SK-N-SH treated with all-trans-retinoic acid at 6 μM for 48 hours (cell line): Measurements from ENCODE around the gene SNAP91.

Experiments
- BACH2 ChIP-seq: fragments of 250-450 bp; sonication (Bioruptor Pico); IDR thresholded peaks from 2 replicates; pipeline ENCODE4 v1.9.0; 2021; ENCODE audit warnings: mild to moderate bottlenecking, borderline replicate concordance
- OSR1 ChIP-seq: fragments of 250-450 bp; sonication (Bioruptor Pico); IDR thresholded peaks from 2 replicates; pipeline ENCODE4 v1.8.0; 2022; ENCODE audit warnings: moderate library complexity, mild to moderate bottlenecking, inconsistent platforms
- RARB ChIP-seq: fragments of 250-450 bp; sonication (Bioruptor Pico); IDR thresholded peaks from 2 replicates; pipeline ENCODE4 v1.8.0; 2021; ENCODE audit warnings: mild to moderate bottlenecking, moderate library complexity
- SNAI2 ChIP-seq: fragments of 250-450 bp; sonication (Bioruptor Pico); IDR thresholded peaks from 2 replicates; pipeline ENCODE4 v1.5.0; 2020; ENCODE audit warnings: mild to moderate bottlenecking, moderate library complexity
- ZFP30 ChIP-seq: fragments of 450-650 bp; formaldehyde crosslinking; IDR thresholded peaks from 2 replicates; pipeline ENCODE4 v1.5.0; 2022; ENCODE audit warnings: mild to moderate bottlenecking, moderate library complexity
- ZNF70 ChIP-seq: fragments of 450-650 bp; formaldehyde crosslinking; IDR thresholded peaks from 2 replicates; pipeline ENCODE4 v1.5.0; 2020; ENCODE audit warnings: mild to moderate bottlenecking, moderate library complexity
- TF ChIP-seq, protein P1 (sequence below): fragments of 250-450 bp; sonication (Bioruptor Pico); IDR thresholded peaks from 2 replicates; pipeline ENCODE4 v1.8.0; 2020; ENCODE audit warnings: mild to moderate bottlenecking, moderate library complexity, borderline replicate concordance

DNA sequence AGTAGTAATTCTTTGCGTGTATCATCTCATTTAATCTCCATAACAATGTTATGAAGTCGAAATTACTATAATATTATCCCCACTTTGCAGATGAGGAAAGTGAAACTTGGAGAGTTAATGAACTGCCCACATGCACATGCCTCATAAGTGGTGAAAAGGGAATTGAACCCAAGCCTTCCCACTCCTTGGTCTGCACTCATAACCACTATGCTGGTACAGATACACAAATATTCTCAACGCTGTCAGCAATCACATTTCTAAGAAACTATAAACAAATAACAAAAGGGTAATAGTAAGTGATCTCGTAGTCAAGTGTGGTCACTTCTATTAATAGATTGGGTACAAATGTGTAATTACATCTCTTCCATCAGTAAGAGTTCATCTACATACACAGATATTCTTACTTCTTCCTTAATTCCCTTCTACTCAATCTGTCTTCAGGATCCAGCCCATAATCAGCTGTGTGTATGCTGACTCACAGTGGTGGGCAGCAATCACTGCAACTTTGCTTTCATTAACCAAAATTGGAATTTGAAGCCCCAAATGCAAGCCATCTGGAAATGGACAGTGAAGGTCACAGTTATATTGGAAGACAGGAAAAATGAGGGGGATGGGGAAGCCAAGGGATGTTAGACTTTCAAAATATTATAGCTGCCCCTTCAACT, 190.0 kb downstream of the SNAP91 start:
- TF ChIP-seq ZNF70 (CRISPR knock-in tag) = no peak
- no peak for TF ChIP-seq OSR1 (CRISPR knock-in tag)
- TF ChIP-seq SNAI2 (CRISPR knock-in tag) = no peak
- TF ChIP-seq ZFP30 (CRISPR knock-in tag) = no peak
- TF ChIP-seq, protein P1, sequence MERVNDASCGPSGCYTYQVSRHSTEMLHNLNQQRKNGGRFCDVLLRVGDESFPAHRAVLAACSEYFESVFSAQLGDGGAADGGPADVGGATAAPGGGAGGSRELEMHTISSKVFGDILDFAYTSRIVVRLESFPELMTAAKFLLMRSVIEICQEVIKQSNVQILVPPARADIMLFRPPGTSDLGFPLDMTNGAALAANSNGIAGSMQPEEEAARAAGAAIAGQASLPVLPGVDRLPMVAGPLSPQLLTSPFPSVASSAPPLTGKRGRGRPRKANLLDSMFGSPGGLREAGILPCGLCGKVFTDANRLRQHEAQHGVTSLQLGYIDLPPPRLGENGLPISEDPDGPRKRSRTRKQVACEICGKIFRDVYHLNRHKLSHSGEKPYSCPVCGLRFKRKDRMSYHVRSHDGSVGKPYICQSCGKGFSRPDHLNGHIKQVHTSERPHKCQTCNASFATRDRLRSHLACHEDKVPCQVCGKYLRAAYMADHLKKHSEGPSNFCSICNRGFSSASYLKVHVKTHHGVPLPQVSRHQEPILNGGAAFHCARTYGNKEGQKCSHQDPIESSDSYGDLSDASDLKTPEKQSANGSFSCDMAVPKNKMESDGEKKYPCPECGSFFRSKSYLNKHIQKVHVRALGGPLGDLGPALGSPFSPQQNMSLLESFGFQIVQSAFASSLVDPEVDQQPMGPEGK = no peak
- TF ChIP-seq RARB (CRISPR knock-in tag) = no peak
- TF ChIP-seq BACH2 (CRISPR knock-in tag) = no peak
